ENCODE measurements around the gene MBNL2.
A peak's percentile ranks its signal among the peaks of the same experiment; 100 is the strongest.

The MBNL2 gene

DNA sequence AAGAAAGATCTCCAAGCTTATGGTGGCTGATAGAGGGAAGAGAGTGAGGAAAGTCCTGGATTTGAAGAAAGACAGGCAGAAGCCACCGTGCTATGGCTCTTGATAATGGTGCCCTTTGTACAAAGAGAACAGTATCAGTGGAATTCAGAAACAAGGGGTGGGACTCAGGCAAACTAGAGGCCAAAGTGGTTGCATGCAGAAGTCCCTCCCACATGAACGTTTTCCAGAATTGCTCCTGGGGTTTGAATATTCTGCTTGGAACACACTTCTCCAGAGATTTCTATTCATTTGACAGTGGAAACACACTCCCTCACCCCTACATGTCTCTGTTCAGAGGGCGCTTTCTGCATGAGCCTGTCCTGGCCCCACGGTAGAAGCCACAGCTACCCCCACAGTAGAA is 10.1 kb upstream of the MBNL2 start:
- no peak for DNase-seq

DNA sequence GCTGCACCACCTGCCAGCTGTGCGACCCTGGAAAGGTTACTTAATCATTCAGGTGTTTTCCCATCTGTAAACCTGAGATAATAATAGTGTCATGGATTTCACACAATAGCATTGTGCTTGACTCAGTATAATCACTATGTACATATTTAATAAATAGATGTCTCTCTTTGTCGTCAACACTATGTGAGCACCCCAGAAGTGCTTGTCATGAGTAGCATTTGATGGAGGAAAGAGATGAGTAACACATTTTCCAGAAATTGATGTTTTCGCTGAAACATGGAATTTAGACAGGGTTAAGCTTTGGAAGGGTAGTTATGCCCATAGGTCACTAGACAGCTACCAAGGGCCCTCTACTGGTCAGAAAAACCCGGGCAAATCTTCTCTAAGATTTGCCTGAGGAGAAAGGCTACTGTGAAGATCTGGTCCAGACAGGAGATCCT is 9.5 kb upstream of the MBNL2 start:
- DNase-seq: peak; percentile 67

DNA sequence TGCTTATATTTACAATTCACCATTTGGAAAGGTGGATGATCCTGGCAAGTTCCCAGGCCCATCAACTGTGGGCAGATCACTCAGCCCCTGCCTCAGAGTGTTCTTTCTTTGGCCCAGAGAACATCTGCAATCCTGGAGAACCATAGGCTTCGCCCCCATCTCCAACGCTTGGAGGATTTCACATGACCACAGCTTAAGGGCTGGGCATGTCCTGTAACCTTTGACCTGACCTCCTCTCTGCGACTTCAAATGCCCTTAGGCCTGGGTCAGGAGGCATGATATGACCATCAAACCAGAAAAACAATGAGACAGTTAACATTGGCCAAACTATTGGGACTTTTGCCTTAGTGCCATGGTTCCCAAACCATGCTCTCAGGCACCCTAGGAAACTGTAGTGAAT is 7.2 kb upstream of the MBNL2 start:
- DNase-seq: no peak

DNA sequence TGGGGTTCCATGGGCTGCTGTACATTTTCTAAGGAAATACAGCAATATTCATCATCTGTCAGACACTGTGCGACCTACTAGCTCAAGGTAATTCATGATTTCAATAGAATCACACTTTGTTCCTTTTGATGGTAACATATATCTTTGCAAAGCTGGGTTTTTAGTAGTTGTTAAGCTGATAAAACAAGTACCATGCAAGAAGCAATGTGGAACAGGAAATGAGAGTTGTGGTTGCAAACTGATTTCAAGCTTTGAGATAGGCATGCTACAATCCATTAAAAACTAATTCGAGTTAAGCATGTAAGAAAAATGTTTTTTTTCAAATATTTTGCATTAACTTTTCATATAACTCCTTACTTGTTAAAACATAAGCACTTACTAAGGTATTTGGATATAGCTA is 6.8 kb upstream of the MBNL2 start:
- no peak for DNase-seq

DNA sequence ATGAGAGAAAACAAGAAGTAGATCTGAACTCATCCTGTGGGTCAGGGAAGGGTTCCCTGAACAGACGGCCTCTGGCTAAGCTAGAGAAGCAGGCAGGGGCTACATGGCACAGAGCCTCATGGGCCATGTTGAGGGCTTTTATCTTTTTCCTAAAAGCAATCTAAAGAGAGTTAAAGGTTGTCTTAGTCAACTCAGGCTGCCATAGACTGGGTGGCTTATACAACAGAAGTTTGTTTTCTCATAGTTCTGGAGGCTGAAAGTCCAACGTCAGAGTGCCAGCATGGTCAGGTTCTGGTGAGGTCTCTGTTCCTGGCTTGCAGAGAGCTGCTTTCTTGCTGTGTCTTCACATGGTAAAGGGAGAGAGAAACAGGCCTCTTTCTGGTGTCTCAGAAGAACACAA is 2.9 kb upstream of the MBNL2 start:
- DNase-seq: no peak

DNA sequence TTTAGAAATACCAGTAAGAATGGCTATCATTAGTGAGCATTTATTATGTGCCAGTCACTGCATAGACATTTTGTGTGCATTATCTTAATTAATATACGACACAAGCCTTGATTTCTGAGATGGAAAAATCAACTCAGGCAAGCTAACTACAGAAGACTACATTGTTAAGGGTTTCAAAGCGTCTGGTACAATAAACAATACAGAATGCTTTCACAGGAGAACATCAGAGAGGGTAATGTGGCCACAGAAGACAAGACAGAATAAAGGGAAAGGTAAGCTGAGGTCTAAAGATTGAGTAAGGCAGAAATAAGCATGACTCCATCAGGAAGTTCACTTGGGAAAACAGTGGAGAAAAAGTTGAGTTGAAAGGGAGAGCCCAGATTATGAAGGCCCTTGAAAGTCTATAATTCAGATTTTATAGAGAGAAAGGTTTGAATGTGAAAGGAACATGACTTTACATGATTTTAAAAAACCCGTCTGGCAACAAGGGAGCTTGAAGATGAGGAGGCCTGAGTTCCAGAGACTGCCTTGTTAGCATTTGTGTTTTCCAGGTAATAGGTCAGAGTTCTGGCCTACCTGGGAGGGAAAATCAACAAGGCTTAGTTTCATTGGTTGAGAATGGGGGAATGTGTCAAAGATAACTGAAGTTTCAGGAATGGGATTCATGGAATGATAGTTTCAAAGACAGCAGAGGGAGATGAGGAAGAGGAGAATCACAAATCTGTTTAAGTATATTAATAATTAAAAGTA is 1.8 kb upstream of the MBNL2 start:
- no peak for DNase-seq

DNA sequence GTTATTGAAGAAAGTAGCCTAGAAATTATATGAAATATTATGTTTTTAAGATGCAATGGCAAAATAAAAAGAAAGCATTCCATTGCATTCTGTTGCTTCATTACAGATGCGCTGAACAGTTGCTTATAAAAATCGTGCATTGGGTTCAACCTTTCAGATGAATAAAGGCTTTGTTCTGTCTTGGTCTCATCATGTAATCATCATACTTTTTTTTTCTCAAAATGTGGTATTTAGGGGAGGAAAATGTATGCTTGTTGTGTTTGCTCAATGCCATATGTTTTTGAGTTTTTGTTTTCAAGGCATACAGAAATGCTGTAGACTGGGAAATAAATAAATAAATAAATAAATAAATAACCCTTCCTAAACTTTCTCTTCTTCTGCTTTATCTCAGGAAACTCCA is 1.1 kb upstream of the MBNL2 start:
- no peak for DNase-seq

DNA sequence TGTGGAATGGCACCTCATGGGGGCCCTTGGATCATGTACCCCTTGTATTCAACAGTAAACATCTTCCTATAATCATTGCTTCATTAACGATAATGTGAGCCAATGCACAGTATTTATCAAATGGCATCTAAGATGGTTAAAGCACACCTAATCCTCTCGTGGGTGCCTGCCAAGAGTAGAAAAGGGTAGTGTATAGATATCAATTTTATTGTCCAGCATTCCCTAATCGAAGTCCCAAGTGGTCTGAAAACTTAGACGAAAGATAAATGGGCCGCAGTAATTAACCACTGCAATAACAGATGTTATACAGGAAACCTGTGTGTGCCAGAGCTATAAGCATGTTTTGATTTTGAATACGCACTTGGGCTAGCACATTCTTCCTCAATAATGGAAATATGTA is 667 bp upstream of the MBNL2 start:
- DNase-seq: no peak

DNA sequence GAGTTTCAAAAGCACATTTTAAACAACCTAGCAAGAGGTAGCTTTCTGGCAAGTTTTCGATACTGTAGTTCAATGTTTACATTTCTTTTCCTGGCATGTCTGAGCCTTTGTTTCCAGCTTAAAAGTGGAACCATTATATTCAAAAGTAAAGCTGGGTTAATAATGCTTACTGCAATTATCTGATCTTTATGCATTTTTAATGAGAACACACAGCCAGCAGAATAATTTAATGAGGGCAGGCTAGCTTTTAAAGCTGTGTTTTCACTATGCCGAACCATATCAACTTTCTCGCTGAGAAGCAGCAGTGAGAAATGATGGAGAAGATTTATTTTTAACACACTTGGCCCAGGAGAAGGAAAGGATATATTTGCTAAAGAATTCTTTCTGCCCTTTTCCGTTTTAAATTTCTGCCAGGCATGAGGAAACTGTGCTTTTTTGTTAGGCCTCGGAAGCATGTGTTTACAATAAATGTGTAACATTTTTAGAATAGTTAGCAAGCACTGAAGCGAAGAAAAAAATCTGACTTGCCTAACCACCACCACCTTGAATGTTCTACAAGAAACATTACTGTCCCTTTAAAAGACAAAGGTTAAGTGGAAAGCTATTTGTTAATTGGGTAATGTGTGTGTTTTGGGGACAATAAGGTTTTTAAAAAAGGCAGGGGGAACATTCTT is 1.0 kb downstream of the MBNL2 start:
- DNase-seq: peak; percentile 41

DNA sequence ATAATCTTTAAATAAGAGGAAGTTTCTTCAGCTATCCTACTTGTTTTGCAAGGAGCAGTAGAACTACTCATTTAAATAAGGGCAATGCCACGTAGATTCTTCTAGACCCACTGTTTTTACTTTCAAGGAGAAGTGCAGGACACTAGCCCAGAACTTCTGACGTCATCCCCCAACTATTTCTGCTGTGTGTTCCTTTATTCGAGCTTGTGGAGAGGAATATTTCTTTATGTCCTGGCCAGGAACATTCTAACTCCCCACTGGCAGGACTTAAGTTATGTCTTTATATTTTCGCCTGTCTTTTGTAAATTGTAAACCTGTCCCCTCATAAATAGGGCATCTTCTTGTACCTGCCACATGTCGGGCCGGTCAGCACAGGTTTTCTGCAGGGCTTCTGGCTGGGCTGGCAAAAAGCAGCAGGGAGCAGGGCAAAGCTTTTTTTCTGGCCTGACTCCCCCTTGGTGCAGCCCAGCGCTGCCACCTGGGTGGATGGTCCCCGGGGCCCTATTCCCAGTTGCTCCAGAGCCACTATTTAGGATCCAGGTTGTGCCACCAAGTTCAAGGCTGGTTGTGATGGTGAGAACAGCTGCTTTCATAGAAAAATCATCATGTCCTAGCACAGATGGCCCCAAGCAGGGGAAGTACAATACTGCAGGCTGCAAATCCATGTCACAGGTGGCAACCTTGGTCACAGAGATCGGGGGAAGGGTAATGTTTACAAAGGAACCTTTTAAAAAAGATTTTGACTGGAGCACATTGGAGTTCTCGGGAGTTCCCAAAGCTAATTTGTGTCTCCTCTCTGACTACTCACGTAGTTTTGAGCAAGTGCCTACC is 1.8 kb downstream of the MBNL2 start:
- peak; percentile 89 for DNase-seq

DNA sequence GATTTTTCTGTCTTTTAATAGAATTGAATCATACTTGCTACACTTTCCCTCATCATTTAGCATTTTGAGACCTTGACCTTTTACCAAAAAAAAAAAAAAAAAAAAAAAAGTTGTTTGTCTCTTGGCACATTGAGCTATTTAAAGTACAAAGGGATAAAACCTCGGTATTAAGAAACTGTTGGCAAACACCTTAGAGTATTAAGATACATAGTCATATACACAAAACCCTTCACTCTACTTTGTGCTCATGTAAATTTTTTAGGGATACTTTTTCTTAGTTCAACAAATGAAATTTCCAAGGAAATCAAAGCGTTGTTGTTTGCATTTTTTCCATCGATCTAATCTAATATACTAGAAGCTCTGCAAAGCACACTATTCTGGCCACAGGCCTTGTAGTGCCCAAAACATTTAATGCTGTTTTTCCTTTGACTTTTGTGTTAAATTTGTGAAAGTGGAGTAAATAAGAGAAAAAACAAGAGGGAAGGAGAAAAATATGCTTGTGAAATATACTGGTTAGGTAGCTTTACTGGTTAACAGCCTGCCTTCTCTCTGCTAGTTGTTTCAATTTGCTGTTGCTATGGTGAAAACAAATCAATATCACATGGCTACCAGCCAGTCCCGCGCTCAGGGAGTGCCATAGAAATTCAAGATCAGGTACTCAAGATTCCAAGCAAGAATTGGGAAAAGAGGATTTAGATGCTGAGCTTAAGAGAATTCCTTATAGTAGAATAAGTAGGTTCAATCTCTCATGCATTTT is 2.6 kb downstream of the MBNL2 start:
- no peak for DNase-seq

DNA sequence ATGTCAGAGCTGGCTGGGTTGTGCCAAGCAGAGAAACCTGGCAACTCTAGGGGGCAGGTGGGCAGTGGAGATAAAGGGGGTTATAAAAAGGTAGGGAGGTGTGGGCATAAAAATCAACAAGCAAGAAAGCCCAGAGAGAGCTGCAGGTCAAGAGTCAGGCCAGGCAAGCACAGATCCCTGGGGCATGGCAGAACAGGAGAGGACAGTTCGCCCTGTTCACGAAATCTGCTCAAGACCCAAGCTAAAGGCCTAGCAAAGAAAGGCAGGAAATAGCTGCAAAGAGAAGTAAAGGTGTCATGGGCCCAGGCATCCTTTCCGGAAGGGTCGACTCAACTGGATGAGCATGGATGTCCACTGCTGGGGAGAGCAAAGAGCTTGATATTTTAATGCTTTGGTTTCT is 3.4 kb downstream of the MBNL2 start:
- DNase-seq: no peak

DNA sequence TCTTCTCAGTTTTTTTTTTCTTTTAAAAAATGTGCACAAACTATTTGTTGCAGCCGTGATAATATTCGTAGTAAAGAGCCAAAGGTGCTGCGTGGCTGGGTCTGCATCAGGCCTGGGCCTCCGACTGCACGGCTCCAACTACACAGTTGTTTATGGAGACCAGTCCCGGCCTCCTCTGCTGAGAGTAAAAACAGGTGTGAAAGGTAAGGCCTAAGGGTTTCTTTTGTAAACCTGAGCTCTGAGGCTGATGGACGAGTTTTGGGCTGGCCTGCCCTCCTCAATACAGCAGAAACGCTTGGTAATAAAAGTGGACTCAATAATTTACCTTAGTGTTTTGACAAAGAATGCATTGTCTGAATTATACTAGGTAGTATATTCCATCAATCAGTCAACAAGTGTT is 3.9 kb downstream of the MBNL2 start:
- no peak for DNase-seq

DNA sequence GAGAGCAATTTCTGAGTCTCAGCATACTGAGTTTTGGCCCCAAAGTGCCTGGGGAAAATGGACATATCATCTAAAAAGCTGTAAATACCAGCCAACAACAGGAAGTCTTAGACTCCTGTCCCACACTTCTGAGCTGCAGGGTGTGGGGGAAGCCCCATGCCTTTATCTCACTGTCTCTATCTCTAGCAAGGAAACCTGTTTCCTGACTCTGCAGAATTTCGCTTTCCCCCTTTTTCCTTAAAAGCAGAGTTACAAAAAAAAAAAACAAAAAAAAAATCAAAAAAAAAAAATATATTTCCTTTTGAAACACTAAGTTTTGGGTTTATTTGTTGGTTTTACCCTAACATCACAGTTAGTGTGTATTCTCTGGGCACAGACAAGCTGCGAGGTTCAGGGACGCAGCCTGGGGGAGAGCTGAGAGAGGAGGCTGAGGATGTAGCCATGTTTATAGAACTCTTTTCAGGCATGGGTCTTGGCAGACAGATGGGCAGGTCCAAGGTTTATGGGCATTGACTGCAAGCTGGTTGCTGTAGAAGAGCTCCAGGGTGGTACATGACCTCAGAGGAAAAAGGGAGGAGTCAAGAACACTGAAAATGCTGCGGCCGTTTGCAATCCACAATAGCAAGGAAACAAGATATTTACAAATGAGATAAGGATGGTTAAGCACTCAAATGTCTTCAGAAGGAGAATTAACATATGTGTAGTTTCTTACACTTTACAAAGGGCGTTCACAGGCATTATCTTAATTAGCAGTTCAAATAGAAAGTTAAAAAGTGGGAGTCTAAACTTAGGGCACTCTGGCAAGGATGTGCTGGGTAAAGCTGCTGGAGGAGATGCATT is 4.9 kb downstream of the MBNL2 start:
- no peak for DNase-seq

DNA sequence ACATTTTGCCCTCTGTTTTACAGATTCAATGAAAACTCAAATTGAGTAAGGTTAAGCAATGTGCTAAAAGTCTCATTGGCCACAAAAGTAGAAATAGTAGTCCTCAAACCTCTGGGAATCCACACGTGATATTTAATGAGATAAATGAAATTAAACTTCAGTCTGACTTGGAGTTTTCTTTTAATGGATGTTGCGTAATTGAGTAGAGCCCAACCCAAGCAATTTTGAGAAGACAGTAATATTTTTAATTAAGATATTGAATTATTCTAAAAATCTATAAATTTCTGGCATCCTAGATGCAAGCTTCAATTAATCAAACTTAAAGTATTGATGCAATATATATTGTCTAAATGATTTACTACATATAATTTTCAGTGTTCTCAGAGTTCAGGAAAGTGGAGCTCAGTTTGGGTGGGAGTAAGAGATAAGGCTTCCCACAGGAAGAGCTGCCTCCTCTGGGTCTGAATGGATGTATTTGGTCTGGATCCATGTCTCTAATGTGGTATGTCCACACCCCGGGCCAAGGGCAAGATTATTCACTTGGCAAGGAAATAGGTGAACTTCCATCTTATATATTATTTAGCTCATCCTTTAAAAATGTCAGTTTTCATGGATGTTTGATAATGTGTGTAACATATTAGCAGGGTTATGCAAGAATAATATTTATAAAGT is 6.9 kb downstream of the MBNL2 start:
- DNase-seq: no peak

DNA sequence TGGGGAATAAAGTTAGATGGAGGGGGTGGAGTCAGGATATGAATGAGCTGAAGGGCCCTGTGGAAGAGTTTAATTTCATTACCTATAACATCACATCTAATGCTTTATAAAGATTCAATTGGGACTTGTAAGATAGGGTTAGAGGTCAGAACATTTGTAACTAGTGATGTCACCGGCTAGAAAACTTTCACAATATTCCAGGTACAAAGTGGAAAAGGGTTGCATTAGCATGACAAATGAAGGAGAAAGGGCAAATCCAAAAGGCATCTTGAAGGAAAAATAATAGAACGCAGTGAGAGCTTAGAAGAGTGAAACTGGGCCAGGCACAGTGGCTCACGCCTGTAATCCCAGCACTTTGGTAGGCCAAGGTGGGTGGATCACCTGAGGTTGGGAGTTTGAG is 7.6 kb downstream of the MBNL2 start:
- DNase-seq: no peak

DNA sequence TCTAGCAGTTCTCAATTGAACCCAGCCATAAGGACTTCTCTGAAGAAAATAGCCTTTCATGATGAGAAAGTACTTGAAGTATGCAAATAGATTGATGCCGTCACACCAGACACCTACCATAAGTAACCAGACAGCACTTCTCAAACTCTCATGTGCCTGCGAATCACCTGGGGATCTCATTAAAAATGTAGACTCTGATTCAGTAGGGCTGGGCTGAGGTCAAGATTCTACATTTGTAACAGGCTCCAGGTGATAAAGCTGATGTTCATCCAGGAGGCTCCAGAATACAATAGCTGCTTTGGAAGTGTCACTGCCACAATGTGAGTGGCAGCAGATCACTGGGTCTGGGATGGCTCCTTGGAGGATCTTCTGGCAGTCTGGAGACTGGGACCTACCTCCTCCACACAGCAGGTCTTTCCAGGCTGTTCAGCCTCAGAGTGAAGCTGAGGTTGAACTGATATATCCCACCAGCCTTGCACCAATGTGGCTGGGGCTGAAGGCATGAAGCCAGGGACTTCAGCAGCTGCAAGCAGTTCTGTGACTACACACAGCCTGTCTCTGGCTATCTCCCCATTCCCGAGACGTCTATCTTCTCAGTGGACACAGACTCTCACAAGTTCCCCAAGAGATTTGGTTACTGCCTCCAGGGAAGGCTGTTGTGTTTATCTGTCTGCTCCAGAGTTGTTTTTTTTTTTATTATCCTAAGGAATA is 9.1 kb downstream of the MBNL2 start:
- DNase-seq: no peak

DNA sequence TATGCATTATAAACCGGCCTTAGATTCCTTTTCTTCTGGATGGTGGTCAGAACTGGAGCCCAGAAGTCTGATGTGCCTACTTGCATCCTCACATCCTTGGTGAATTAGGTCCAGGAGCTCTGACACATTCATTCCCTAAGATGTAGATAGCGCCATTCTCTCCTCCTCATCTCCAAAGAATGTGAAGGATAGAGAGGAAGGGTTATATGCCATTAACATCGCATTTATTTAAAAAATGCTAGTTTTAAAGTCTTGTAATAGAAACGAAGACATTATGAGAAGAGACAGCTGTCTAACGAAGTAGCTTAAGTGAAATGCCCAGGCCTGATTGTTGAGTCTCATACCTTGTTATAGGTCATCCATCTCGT is 9.7 kb downstream of the MBNL2 start:
- peak; percentile 41 for DNase-seq

DNA sequence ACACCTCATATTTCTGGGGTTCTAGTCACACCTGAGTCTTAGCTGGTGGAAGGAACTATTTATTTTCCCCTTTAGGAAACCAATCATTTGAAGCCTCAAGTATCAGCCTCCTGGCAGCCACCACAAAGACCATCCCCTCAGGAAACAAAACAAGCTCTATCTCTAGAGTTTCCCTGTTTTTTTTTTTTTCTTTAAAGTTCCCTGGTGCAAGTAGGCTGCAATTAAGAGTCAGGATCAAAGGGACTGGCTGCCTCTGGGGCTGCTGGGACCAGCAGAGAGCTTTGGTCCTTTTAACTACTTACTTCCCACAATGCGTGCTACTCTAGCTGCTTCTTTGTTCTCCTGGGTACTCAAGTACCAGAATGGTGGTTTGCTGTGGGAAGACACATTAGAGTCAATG is 11.4 kb downstream of the MBNL2 start:
- no peak for DNase-seq

DNA sequence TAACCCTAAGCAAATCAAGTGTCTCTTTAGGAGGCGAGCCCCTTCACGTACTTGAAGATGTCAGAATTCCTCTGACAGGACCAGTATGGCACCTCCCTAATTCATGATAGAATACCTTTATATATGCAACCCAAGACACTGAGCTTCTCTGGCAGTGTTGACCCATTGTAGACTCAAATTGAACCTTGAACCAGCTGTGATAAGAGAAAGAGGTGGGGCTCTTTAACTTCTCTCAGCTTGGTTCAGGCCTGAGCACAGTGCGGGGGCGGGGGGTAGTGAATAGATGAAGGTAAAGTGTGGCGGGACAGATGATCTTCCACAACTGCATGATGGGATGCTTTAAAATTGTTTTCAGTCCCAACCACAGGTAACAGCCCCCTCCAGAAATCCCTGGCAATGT is 12.1 kb downstream of the MBNL2 start:
- DNase-seq: no peak

DNA sequence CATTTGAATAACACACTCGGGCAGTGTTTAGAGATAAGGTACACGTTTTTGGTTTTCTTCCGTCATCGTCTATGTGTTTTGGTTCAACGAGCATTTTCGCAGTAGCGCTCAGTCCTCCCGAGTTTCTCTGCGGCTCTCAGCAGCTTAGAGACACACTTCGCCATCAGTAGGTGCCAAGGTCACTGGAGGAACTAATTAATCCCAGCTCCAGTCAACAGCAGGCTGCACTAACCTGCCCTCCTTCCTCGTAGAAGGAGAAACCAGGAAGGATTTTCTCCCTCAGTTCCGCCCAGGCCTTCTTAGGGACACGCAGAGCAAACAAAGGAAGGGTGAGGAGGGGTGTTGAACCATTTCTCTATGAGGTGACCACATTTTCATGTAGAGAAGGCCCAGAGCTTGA is 12.6 kb downstream of the MBNL2 start:
- DNase-seq: no peak
